Measurements from ENCODE around the gene CSNK2A3. TPM values are rescaled to one million over a fixed set of nuclear protein-coding genes. Genes with fewer than 3 reads are reported as not detected.

Gene CSNK2A3
- total and polyA plus RNA-seq, 2 experiments from 2014 or later = 0.91 to 4.1 TPM

DNA sequence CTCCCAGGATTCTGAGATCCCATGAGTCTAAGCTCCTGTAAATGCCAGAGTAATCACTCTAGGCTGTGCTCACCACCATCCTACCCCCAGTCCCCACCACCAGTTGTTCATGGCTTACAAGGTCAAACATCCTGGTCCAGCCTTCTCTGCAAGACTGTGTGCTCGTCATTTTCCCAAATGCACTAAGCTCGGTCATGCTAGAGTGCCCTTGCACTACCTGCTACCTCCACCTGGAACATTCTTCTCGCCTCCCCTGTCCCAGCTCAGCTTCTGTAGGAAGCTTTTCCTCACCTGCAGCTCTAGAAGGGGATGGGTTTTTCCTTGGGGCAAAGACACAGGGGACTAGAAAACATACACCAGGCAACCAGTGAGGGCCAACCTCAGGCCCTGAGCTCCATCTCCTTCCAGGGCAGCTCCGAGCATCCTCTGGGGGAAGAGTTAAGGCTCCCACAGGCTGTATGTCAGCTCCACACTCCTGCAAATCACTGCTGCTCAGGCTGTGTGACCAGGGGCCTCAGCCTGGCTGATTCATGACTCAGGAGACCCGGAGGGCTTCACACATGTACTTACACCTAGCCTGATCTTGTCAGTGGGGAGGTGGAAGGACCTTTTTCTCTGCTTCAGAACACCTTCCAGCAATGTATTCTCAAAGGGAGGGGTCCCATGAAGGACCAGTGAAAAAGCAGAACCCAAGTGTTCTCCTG is 37.2 kb upstream of the CSNK2A3 start (continued):
- TF ChIP-seq, protein P1, sequence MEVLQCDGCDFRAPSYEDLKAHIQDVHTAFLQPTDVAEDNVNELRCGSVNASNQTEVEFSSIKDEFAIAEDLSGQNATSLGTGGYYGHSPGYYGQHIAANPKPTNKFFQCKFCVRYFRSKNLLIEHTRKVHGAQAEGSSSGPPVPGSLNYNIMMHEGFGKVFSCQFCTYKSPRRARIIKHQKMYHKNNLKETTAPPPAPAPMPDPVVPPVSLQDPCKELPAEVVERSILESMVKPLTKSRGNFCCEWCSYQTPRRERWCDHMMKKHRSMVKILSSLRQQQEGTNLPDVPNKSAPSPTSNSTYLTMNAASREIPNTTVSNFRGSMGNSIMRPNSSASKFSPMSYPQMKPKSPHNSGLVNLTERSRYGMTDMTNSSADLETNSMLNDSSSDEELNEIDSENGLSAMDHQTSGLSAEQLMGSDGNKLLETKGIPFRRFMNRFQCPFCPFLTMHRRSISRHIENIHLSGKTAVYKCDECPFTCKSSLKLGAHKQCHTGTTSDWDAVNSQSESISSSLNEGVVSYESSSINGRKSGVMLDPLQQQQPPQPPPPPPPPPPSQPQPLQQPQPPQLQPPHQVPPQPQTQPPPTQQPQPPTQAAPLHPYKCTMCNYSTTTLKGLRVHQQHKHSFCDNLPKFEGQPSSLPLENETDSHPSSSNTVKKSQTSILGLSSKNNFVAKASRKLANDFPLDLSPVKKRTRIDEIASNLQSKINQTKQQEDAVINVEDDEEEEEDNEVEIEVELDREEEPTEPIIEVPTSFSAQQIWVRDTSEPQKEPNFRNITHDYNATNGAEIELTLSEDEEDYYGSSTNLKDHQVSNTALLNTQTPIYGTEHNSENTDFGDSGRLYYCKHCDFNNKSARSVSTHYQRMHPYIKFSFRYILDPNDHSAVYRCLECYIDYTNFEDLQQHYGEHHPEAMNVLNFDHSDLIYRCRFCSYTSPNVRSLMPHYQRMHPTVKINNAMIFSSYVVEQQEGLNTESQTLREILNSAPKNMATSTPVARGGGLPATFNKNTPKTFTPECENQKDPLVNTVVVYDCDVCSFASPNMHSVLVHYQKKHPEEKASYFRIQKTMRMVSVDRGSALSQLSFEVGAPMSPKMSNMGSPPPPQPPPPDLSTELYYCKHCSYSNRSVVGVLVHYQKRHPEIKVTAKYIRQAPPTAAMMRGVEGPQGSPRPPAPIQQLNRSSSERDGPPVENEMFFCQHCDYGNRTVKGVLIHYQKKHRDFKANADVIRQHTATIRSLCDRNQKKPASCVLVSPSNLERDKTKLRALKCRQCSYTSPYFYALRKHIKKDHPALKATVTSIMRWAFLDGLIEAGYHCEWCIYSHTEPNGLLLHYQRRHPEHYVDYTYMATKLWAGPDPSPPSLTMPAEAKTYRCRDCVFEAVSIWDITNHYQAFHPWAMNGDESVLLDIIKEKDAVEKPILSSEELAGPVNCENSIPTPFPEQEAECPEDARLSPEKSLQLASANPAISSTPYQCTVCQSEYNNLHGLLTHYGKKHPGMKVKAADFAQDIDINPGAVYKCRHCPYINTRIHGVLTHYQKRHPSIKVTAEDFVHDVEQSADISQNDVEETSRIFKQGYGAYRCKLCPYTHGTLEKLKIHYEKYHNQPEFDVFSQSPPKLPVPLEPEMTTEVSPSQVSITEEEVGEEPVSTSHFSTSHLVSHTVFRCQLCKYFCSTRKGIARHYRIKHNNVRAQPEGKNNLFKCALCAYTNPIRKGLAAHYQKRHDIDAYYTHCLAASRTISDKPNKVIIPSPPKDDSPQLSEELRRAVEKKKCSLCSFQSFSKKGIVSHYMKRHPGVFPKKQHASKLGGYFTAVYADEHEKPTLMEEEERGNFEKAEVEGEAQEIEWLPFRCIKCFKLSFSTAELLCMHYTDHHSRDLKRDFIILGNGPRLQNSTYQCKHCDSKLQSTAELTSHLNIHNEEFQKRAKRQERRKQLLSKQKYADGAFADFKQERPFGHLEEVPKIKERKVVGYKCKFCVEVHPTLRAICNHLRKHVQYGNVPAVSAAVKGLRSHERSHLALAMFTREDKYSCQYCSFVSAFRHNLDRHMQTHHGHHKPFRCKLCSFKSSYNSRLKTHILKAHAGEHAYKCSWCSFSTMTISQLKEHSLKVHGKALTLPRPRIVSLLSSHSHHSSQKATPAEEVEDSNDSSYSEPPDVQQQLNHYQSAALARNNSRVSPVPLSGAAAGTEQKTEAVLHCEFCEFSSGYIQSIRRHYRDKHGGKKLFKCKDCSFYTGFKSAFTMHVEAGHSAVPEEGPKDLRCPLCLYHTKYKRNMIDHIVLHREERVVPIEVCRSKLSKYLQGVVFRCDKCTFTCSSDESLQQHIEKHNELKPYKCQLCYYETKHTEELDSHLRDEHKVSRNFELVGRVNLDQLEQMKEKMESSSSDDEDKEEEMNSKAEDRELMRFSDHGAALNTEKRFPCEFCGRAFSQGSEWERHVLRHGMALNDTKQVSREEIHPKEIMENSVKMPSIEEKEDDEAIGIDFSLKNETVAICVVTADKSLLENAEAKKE (CRISPR knock-in tag; IDR thresholded peaks at IDR 0.05) = no peak
- TF ChIP-seq ZNF114 (CRISPR knock-in tag; IDR thresholded peaks at IDR 0.05) (no peak), JUNB (IDR thresholded peaks at IDR 0.05; ENCODE audit: unreplicated experiment) (no peak), STAT1 (IDR thresholded peaks at IDR 0.05; ENCODE audit: unreplicated experiment) (no peak), POLR2AphosphoS5 (IDR thresholded peaks at IDR 0.05; ENCODE audit: low read depth) (no peak), NANOG (IDR thresholded peaks at IDR 0.05; ENCODE audit: borderline replicate concordance) (no peak)
- TF ChIP-seq, protein P2, sequence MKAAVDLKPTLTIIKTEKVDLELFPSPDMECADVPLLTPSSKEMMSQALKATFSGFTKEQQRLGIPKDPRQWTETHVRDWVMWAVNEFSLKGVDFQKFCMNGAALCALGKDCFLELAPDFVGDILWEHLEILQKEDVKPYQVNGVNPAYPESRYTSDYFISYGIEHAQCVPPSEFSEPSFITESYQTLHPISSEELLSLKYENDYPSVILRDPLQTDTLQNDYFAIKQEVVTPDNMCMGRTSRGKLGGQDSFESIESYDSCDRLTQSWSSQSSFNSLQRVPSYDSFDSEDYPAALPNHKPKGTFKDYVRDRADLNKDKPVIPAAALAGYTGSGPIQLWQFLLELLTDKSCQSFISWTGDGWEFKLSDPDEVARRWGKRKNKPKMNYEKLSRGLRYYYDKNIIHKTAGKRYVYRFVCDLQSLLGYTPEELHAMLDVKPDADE (IDR thresholded peaks at IDR 0.05) = no peak

DNA sequence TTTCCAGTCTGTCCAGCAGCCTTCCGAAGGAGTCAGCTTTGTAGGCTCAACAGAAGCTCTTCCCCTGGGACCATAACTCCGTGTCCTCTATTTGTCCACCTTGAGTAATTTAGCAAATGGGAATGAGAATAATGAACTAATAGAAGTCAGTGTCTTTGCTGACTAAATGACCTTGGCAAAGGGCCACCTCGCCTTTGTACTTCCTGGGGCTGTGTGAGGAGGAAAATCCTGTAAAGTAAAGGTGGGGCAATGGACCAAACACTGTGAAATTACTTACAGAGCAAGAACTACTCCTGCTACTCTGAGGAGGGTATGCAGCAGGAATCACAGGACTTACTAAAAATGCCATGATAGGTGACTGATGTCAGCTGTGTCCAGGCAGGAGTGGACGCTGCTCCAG is 36.2 kb upstream of the CSNK2A3 start:
- Histone ChIP-seq H3K9me2 (ENCODE audit: insufficient read depth) (peaks cover 16% of the 10 kb centered on the region; the same call in 1 of the 2 replicates), H3K27ac (ENCODE audit: low read depth) (no peak overlapping the region), H4K20me1 (replicated peaks; ENCODE audit: insufficient read depth) (no peaks in the 10 kb centered on the region; the same call in 1 of the 2 replicates), H3F3A (replicated peaks; ENCODE audit: low read depth) (no peaks in the 10 kb centered on the region), H3K4me3 (no peak overlapping the region), H3K4me1 (ENCODE audit: insufficient read depth) (peaks cover 6% of the 10 kb centered on the region), H3K27me3 (ENCODE audit: insufficient read depth) (no peaks in the 10 kb centered on the region), H2AFZ (no peak overlapping the region), H3K36me3 (ENCODE audit: insufficient read depth) (no peaks in the 10 kb centered on the region), H3K4me2 (no peak overlapping the region), H3K79me2 (replicated peaks; ENCODE audit: insufficient read depth) (no peaks in the 10 kb centered on the region)
- Mint-ChIP-seq H3K27me3 (ENCODE audit: insufficient read depth, low read depth, poor library complexity) (peaks cover 8% of the 10 kb centered on the region), H3K36me3 (ENCODE audit: low read depth) (no peaks in the 10 kb centered on the region), H3K27ac (no peak overlapping the region), H3K4me3 (no peak overlapping the region), H3K9me3 (peaks cover 6% of the 10 kb centered on the region; the same call in 1 of the 3 replicates), H3K4me1 (peaks cover 21% of the 10 kb centered on the region)
- ATAC-seq = no peak
- DNase-seq (ENCODE audit: low spot score) = no peak
- TF ChIP-seq, protein P3, sequence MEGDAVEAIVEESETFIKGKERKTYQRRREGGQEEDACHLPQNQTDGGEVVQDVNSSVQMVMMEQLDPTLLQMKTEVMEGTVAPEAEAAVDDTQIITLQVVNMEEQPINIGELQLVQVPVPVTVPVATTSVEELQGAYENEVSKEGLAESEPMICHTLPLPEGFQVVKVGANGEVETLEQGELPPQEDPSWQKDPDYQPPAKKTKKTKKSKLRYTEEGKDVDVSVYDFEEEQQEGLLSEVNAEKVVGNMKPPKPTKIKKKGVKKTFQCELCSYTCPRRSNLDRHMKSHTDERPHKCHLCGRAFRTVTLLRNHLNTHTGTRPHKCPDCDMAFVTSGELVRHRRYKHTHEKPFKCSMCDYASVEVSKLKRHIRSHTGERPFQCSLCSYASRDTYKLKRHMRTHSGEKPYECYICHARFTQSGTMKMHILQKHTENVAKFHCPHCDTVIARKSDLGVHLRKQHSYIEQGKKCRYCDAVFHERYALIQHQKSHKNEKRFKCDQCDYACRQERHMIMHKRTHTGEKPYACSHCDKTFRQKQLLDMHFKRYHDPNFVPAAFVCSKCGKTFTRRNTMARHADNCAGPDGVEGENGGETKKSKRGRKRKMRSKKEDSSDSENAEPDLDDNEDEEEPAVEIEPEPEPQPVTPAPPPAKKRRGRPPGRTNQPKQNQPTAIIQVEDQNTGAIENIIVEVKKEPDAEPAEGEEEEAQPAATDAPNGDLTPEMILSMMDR (conservative IDR thresholded peaks at IDR 0.05; ENCODE audit: low read depth in 2 of 2) = no peak
- no peak for TF ChIP-seq STAT1 (IDR thresholded peaks at IDR 0.05; ENCODE audit: unreplicated experiment)
- TF ChIP-seq EZH2phosphoT487 (IDR thresholded peaks at IDR 0.05; ENCODE audit: unreplicated experiment) = no peak
- no peak for TF ChIP-seq POLR2AphosphoS5 (IDR thresholded peaks at IDR 0.05; ENCODE audit: low read depth)
- TF ChIP-seq, protein P4, sequence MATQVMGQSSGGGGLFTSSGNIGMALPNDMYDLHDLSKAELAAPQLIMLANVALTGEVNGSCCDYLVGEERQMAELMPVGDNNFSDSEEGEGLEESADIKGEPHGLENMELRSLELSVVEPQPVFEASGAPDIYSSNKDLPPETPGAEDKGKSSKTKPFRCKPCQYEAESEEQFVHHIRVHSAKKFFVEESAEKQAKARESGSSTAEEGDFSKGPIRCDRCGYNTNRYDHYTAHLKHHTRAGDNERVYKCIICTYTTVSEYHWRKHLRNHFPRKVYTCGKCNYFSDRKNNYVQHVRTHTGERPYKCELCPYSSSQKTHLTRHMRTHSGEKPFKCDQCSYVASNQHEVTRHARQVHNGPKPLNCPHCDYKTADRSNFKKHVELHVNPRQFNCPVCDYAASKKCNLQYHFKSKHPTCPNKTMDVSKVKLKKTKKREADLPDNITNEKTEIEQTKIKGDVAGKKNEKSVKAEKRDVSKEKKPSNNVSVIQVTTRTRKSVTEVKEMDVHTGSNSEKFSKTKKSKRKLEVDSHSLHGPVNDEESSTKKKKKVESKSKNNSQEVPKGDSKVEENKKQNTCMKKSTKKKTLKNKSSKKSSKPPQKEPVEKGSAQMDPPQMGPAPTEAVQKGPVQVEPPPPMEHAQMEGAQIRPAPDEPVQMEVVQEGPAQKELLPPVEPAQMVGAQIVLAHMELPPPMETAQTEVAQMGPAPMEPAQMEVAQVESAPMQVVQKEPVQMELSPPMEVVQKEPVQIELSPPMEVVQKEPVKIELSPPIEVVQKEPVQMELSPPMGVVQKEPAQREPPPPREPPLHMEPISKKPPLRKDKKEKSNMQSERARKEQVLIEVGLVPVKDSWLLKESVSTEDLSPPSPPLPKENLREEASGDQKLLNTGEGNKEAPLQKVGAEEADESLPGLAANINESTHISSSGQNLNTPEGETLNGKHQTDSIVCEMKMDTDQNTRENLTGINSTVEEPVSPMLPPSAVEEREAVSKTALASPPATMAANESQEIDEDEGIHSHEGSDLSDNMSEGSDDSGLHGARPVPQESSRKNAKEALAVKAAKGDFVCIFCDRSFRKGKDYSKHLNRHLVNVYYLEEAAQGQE (IDR thresholded peaks at IDR 0.05; ENCODE audit: unreplicated experiment) = no peak

All from GM23338 (cell line).